H4 (cell line): Measurements from ENCODE around the gene GTPBP4. TPM values are rescaled to one million over a fixed set of nuclear protein-coding genes. Genes with fewer than 3 reads are reported as not detected.
A peak's percentile ranks its signal among the peaks of the same experiment; 100 is the strongest.
"Not testable (repeated sequence)": the region's sequence is repeated elsewhere in the genome, so short reads cannot be mapped to it uniquely, and the experiment has no call there.

ENCODE experiments used
- DNase-seq: peaks from one replicate; pipeline ENCODE4 v3.0.0-alpha.2; 2015; ENCODE audit warnings: low spot score
- total RNA-seq: library from RNA; depleted of rRNA; stranded (reverse); fragments of >200 nt; shearing (Covaris generic); gene quantifications from 2 replicates; pipeline ENCODE4 v1.2.3, GENCODE V29; 2014

Gene GTPBP4
- total RNA-seq, 1 experiment from 2014 or later, result 28.8 TPM

DNA sequence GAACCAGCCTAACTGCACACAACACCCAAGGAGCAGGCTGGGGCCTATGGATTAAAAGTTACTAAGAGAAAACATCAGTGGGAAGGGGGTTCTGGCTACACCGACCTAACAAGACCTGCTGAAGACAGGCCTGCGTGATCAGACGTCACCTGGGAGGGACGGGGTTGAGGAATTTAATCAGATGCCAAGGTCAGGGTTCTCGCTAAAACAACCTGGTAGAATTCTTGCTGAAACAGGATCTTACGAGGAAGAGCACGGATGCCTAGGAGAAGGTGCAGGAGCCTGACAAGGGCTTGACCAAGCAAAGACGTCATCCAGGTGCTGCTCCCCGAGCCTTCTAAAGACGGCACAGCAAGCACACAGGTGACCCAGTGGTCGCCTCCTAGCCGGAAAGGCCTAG is 35.9 kb downstream of the GTPBP4 start:
- DNase-seq, result no peak

DNA sequence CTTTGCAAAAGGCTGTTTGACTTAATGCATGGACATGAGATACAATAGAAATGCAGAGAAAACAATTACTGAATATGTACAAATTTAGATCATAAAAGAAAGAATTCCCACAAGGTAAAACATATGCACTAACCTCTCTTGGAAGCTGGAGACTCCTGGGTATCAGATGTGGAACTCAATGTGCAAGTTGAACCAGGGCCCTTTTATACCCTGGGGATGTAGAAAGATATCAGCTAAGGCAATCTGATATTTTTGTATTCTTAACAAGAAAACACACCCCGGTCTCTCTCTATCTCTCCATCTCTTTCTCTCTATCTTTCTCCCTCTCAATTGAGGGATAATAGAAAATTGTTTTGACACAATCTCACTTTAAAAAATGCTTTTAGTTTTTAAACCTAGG is 37.4 kb downstream of the GTPBP4 start, which contains the start of gene IDI2:
Gene IDI2 (minus strand): TSS at position 177 of the 400 bp plus-strand sequence. CDS start 1,136 bp downstream, outside the sequence.
- no peak for DNase-seq

DNA sequence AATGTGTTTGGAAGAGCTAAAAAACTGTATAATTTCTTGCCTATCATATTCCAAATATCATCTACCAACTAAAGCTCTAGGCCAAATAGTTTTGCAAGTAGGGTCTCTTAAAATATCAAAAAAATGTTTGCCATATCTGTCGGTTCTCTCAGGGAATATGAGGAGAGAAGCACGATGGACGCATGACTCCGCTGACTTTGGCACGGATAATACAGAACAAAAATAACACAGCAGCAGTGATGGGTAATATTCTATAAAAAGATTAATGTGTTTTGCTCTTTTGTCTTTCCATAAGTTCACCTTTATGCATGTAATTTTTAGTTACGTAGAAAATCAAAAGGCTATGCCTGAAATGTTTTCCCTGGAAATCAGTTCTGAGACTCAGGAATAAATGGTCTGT is 38.3 kb downstream of the GTPBP4 start:
- DNase-seq, result no peak

GRCh38 chr10:1029838-1030237 is 41.6 kb downstream of the GTPBP4 start:
- DNase-seq, result no peak

GRCh38 chr10:1033601-1034000 is 45.4 kb downstream of the GTPBP4 start:
- DNase-seq, result no peak

GRCh38 chr10:1034758-1035157 is 46.5 kb downstream of the GTPBP4 start:
- DNase-seq, result no peak

- no peak for DNase-seq
Measured at GRCh38 chr10:1035201-1035600, 47.0 kb downstream of the GTPBP4 start.

DNA sequence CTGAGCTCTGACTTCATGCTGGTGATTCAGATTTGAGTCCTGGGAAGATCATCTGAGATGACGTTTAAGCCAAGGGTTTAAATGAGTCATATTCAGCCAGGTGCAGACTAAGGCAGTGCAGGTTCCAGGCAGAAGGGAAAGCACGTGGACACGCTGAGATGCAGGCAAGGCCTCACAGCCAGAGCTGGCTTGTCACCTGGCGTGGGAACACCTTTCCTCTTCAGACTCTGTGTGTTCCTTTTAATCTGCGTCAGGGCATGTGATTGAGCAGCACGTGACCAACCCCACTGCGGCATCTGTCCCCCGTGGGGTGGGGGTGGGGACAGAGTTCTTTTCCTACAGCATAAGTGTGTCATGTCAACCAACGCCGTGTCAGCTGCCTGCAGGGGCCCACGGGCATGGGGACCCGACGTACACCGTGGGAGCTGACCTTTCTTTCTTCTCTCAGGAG is 48.1 kb downstream of the GTPBP4 start:
- no peak for DNase-seq

DNA sequence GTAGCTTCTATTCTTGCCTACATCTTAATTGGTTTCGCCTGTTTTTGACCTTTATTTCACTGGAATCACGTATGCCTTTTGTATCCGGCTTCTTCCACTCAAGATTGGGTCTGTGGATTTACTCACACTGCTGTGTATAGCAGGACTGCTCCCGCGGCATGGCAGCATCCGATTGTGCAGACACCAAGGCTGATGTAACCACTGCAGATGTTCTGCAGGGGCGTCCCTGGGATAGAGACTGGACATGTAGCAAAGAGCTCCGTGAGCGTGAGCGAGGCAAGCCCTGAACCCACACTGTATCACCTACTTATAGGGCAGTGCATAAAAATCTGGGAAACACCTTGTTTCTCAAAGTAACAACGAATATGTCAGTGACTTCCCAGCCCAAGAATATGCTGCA is 48.9 kb downstream of the GTPBP4 start:
- no peak for DNase-seq

DNA sequence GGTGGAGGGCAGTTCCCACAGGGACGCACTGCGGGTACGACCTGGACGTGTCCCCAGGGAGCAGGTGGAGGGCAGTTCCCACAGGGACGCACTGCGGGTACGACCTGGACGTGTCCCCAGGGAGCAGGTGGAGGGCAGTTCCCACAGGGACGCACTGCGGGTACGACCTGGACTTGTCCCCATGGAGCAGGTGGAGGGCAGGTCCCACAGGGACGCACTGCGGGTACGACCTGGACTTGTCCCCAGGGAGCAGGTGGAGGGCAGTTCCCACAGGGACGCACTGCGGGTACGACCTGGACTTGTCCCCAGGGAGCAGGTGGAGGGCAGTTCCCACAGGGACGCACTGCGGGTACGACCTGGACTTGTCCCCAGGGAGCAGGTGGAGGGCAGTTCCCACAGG is 50.5 kb downstream of the GTPBP4 start:
- not testable (repeated sequence) for DNase-seq

GRCh38 chr10:1040133-1040532 is 51.9 kb downstream of the GTPBP4 start:
- DNase-seq, result no peak

- DNase-seq, result no peak
Measured at GRCh38 chr10:1041514-1041913, 53.3 kb downstream of the GTPBP4 start.

DNA sequence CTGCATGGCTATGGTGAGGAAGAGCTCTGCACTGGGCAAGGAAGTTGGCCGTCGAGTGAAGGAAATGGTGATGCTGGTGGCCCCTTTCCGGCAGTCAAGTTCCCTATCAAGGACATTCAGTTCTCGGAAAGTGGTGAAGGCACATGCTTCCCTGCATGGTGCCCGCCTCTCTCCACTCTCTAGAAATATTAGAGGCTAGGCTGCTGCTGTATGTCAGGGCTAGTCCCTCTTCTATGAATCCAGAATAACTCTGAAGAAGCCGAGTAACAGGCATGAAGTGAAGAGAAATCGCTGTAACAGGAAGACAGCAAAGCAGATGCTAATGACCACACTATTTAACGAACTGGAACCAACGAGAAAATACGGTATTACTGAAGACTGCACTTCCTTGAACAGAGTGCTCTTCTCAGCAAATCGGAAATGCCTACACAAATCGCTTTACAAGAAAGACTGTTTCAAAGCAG is 55.3 kb downstream of the GTPBP4 start:
- no peak for DNase-seq

- no peak for DNase-seq
Measured at GRCh38 chr10:1044146-1044545, 55.9 kb downstream of the GTPBP4 start.

GRCh38 chr10:1044964-1045363 is 56.7 kb downstream of the GTPBP4 start:
- DNase-seq, result no peak

DNA sequence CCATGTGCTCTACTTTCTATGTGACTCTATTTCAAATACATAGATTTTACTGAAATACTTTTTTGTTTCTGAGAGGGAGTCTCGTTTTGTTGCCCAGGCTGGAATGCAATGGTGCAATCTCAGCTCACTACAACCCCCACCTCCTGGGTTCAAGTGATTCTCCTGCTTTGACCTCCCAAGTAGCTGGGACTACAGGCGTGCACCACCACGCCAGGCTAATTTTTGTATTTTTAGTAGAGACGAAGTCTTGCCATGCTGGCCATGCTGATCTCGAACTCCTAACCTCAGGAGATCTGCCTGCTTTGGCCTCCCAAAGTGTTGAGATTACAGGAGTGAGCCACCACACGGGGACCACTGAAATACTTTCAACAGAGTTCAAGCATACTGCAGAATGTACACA is 57.2 kb downstream of the GTPBP4 start:
- no peak for DNase-seq

- DNase-seq, result no peak
Measured at GRCh38 chr10:1047937-1048336, 59.7 kb downstream of the GTPBP4 start.

GRCh38 chr10:1048349-1048731 is 60.1 kb downstream of the GTPBP4 start:
- DNase-seq, result no peak

- peak; percentile 95 for DNase-seq
Measured at GRCh38 chr10:1048732-1049424, 60.6 kb downstream of the GTPBP4 start, which contains the start of gene IDI1. TSS of gene IDI1 (minus strand) at chr10:1049119. CDS start at chr10:1049003, 116 bp downstream.

DNA sequence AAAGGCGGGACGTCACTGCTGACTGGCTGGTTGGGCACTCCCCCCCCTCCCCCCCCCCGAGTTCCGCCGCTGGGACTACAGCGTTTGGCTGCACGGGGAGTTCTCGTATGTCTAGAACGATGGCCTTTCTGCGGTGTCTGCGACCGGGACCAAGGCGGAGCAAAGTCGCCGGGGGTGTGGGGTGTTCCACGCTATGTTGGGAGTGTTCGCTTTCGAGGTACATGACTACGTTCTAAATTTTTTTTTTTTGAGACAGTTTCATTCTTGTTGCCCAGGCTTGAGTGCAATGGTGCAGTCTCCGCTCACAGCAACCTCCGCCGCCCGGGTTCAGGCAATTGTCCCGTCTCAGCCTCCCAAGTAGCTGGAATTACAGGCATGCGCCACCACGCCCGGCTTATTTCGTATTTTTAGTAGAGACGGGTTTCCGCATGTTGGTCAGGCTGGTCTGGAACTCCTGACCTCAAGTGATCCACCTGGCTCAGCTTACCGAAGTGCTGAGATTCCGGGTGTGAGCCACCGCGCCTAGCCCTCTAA is 61.3 kb downstream of the GTPBP4 start:
- DNase-seq, result no peak

DNA sequence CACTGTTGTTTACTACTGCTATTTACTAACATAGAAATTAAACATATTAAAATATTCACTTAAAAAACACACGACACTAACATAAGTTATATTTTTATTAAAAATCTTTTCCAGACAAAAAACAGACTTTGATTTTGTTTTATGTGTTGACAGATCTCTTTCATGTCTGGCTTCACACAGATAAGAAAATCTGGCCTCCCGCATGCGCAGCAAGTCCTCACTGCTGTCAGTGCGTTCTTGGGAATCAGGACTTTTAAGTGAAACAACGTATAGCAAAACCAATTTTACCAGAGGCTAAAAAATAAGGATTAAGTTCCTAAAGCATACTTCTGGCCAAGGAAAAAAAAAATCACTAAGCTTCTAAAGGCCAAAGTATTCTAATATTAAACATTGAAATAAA is 61.9 kb downstream of the GTPBP4 start:
- DNase-seq, result no peak

- no peak for DNase-seq
Measured at GRCh38 chr10:1050554-1050953, 62.3 kb downstream of the GTPBP4 start.

DNA sequence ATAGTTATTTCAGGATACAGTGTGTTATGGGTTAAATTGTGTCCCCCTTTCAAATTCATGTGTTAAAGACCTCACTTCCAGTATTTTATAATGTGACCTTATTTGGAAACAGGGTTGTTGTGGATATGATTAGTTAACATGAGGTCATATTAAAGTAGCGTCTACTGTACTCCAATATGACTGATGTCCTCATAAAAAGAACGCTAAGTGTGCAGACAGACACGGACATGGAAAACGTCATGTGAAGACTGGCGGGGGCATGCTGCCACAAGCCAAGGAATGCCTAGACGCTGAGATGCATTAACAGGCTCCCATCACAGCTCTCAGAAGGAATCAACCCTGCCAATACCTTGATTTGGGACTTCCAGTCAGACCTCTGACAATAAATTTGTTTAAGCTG is 66.5 kb downstream of the GTPBP4 start:
- DNase-seq, result no peak
